ENCODE data around the gene GNGT2.

GRCh38 chr17:49258394-49258793 is 48.0 kb upstream of the GNGT2 start:
- TF ChIP-seq CTCF (IDR thresholded peaks at IDR 0.05) (no peak), EZH2 (IDR thresholded peaks at IDR 0.05) (no peak), EZH2phosphoT487 (IDR thresholded peaks at IDR 0.05) (no peak)

All from neural progenitor cell (in vitro differentiated cells).